GM18873 (cell line): ENCODE measurements around the gene CLIP4.

ENCODE experiments used
- ATAC-seq: cut with Tn5 transposase; IDR thresholded peaks from one replicate; pipeline ENCODE4 v1.9.1; 2021; ENCODE audit warnings: mild to moderate bottlenecking, moderate library complexity, moderate number of reproducible peaks; ENCODE audit not compliant: unreplicated experiment, low FRiP score

Gene CLIP4

GRCh38 chr2:29238497-29238896 is 123.3 kb downstream of the CLIP4 start:
- ATAC-seq = no peak
